Ovary (tissue), 9 donors: ENCODE data around the gene CACNA2D3. TPM values are rescaled to one million over a fixed set of nuclear protein-coding genes. Genes with fewer than 3 reads are reported as not detected.

Source experiments
- DNase-seq, 5 donors: peaks; one replicate each; pipeline ENCODE4 v3.0.0-alpha.2; 2019 to 2020
- H3K27ac ChIP-seq, 2 donors: fragments of 200-600 bp; one replicate each; pipeline versions ENCODE4 v1.5.1 to v1.8.0; 2019 to 2022
- H3K27me3 ChIP-seq: fragments of 200-600 bp; one replicate; pipeline ENCODE4 v1.8.0; 2022
- H3K36me3 ChIP-seq: fragments of 200-600 bp; sonication (generic); one replicate; pipeline ENCODE4 v1.5.1; 2019
- H3K4me1 ChIP-seq: one replicate; pipeline ENCODE4 v1.8.1; 2013; ENCODE audit warnings: mild to moderate bottlenecking, moderate library complexity; ENCODE audit not compliant: insufficient read depth
- H3K4me3 ChIP-seq: fragments of 200-600 bp; sonication (generic); one replicate; pipeline ENCODE4 v1.5.1; 2017
- H3K9me3 ChIP-seq, 2 donors: fragments of 200-600 bp in 1 of 2; sonication (generic) in 1 of 2; one replicate each; pipeline versions ENCODE4 v1.5.1 to v1.8.1; 2013 to 2019; ENCODE audit warnings: mild to moderate bottlenecking in 1 of 2, moderate library complexity in 1 of 2
- EP300 ChIP-seq: sonication (generic); formaldehyde crosslinking; IDR thresholded peaks from one replicate; pipeline ENCODE4 v1.6.1; 2017; ENCODE audit warnings: antibody characterized with exemption
- POLR2A ChIP-seq: fragments of 450-650 bp; IDR thresholded peaks from one replicate; pipeline ENCODE4 v1.6.1; 2017; ENCODE audit warnings: antibody characterized with exemption, mild to moderate bottlenecking, moderate library complexity
- WGBS, 3 donors: extraction: QIAGEN DNeasy Blood & Tissue Kit in 1 of 3; methylation state at CpG; one replicate each; pipeline versions ENCODE4 v1.1.5 to v1.1.7; 2013 to 2017; 5-methylcytosine and 5-hydroxymethylcytosine counted together
- intact Hi-C, 4 donors: fragments of 100-400 bp; cut with DNase I; formaldehyde crosslinking; loops; one replicate each; pipeline versions ENCODE4 v1.11.0 to v1.15.1; 2022 to 2023
- polyA plus RNA-seq, 2 donors: library from polyadenylated mRNA; stranded (reverse); fragments of 200-250 nt in 1 of 2; fragments of 350-450 nt in 1 of 2; fragmentation: Illumina TruSeq in 1 of 2; extraction: RNeasy Lipid Tissue Mini Kit (QIAGEN cat#74804) in 1 of 2; gene quantifications; one replicate each; pipeline ENCODE4 v1.2.3, GENCODE V29; 2013 to 2014
- total RNA-seq, 7 donors: library from RNA; depleted of rRNA in 2 of 7; stranded (reverse); fragments of >200 nt in 2 of 7; fragmentation: NEBNext Ultra II Directional in 3 of 7; extraction: Animal tissue kit (Norgen Biotek cat#: 25700) in 3 of 7; gene quantifications; one replicate each; pipeline versions ENCODE4 v1.1.0 to v1.2.4, GENCODE V29; 2016 to 2023
- TF ChIP-seq, protein P1 (sequence below), 3 donors: fragments of 450-650 bp in 2 of 3; fragments of 200-600 bp in 1 of 3; IDR thresholded peaks; one replicate each; pipeline versions ENCODE4 v1.5.1 to v1.8.0; 2016 to 2022; ENCODE audit warnings: antibody characterized with exemption in 3 of 3, mild to moderate bottlenecking in 1 of 3
- donor health status: DM: no; HTN: no; CAD: no; lungs with moderate emphysema.
- donor health status: DM: no; HTN: no; CAD: no.
- donor health status: Bipolar disorder and iron deficiency.
- donor health status: DM: yes; HTN: yes; CAD: no.
- donor health status: DM: no; HTN: no; CAD: no.
- donor health status: DM: yes; HTN: yes; CAD: no.

CACNA2D3 gene
- total and polyA plus RNA-seq, 9 donors: 2.0 to 10.1 (median 4.7) TPM

DNA sequence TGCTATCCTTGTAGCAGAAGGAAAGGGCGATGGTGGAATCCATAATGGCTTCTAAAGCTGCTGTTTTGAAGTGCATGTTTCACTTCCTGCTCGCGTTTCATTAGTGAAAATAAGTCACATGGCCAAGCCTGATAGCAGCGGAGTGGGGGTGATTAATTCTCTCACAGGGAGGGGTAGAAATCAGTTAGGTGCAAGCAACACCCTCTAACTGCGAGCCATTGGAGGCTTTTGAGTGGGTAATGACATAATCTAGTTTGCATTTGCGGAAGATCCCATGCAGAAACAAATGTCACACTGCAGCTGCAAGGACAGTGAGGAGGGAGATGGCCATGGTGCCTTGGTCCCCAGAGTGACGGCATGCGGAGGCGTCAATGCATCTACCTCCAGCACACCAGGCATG lies 41.1 kb downstream of the CACNA2D3 start:
- TF ChIP-seq POLR2A: no peak
- no peak for TF ChIP-seq EP300
- TF ChIP-seq, protein P1, sequence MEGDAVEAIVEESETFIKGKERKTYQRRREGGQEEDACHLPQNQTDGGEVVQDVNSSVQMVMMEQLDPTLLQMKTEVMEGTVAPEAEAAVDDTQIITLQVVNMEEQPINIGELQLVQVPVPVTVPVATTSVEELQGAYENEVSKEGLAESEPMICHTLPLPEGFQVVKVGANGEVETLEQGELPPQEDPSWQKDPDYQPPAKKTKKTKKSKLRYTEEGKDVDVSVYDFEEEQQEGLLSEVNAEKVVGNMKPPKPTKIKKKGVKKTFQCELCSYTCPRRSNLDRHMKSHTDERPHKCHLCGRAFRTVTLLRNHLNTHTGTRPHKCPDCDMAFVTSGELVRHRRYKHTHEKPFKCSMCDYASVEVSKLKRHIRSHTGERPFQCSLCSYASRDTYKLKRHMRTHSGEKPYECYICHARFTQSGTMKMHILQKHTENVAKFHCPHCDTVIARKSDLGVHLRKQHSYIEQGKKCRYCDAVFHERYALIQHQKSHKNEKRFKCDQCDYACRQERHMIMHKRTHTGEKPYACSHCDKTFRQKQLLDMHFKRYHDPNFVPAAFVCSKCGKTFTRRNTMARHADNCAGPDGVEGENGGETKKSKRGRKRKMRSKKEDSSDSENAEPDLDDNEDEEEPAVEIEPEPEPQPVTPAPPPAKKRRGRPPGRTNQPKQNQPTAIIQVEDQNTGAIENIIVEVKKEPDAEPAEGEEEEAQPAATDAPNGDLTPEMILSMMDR (IDR thresholded peaks at IDR 0.05): no peak
- 74 to 93% (median 83%) methylated on average over 9 of the region's 9 CpGs for WGBS, 3 donors
- Histone ChIP-seq H3K27ac (no peak overlapping the region), H3K4me3 (no peak overlapping the region), H3K4me1 (no peaks in the 10 kb centered on the region), H3K27me3 (no peaks in the 10 kb centered on the region), H3K36me3 (no peaks in the 10 kb centered on the region), H3K9me3 (no peaks in the 10 kb centered on the region)
- no peak for DNase-seq
- intact Hi-C loops: no loop called here

DNA sequence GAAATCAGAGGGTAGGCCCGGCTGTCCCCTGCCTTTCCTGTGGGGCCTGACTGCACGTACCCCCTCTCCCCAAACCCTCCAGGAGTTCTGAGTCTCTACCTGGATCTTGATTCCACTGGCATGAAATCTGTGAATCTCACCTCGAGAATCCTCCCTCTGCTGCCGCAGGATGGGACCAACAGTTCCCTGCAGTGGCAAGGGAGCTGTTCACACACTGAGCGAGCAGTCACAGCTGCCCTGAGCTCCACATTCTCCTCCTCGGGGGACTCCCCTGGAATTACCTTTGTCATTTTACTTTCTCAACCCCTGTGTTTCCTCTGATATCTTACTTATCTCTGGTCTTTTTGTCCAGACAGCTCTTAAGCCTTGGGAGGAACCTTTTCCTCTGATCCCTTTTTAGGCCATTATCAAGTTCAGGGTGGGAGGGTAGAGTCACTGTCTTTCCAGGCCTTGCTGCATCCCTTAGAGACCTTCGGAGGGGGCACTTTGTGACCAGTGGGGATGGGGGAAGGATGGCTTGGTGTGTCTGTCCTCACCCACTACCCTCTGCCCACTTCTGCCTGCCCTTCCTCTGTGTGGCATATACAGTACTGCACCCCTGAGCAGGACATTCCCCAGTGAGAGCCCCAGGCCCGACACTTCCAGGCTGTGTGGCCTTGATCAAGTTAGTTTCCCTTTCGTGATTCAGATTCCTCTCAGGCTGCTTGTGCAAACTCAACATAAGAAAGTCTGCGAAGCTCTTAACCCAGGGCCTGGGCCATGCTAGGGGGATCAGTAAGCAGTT lies 42.0 kb downstream of the CACNA2D3 start:
- 73 to 84% (median 77%) methylated on average over 10 of the region's 10 CpGs for whole genome bisulfite sequencing, 3 donors
- no peak overlapping the region for H3K27ac ChIP-seq
- DNase-seq: no peak
- intact Hi-C loops: no loop called here
- H3K9me3 ChIP-seq: no peaks in the 10 kb centered on the region
- H3K4me1 ChIP-seq: no peaks in the 10 kb centered on the region
- no peak overlapping the region for H3K4me3 ChIP-seq
- H3K36me3 ChIP-seq: no peaks in the 10 kb centered on the region
- TF ChIP-seq EP300 (no peak), POLR2A (no peak)
- TF ChIP-seq, protein P1 (IDR thresholded peaks at IDR 0.05): no peak
- no peaks in the 10 kb centered on the region for H3K27me3 ChIP-seq

- Histone ChIP-seq H3K4me3 (no peak overlapping the region), H3K4me1 (no peaks in the 10 kb centered on the region), H3K27ac (no peak overlapping the region), H3K36me3 (no peaks in the 10 kb centered on the region), H3K9me3 (no peaks in the 10 kb centered on the region), H3K27me3 (no peaks in the 10 kb centered on the region)
- WGBS, 3 donors: 29 to 58% (median 48%) methylated on average over 2 of the region's 2 CpGs
- no peak for DNase-seq
- intact Hi-C loops: loop anchor here in 1 of 4 donors (2.0 kb wide), 1 partner anchor 47 kb away; no protein-coding TSS in a partner anchor
- TF ChIP-seq EP300: no peak
- TF ChIP-seq, protein P1 (IDR thresholded peaks at IDR 0.05): no peak
- TF ChIP-seq POLR2A: no peak
Observed at GRCh38 chr3:54165865-54166264, 43.5 kb downstream of the CACNA2D3 start.

DNA sequence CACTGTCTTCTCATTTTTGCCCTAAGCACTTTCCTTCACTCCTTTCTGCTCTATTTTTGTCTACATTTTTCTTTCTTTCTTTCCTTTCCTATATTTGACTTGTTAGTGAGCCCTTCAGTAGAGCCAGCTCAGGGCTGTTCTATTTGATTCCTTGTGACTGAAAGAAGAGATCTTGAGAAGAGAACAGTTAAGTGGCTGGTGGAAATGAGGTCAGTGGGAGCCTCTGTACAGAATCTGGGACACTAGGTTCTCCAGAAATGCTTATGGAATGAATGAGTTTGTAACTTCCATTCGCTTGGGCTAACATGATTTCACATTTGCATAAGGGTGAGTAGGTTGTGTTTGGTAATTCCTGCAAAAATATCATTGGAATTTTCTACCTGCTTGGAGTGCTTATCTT lies 45.6 kb downstream of the CACNA2D3 start:
- TF ChIP-seq, protein P1 (IDR thresholded peaks at IDR 0.05): no peak
- TF ChIP-seq POLR2A (no peak), EP300 (no peak)
- Histone ChIP-seq H3K4me3 (no peak overlapping the region), H3K27me3 (no peaks in the 10 kb centered on the region), H3K4me1 (no peaks in the 10 kb centered on the region), H3K27ac (no peak overlapping the region), H3K36me3 (no peaks in the 10 kb centered on the region), H3K9me3 (no peaks in the 10 kb centered on the region)
- WGBS, 3 donors: 89 to 91% (median 90%) methylated on average over 1 of the region's 1 CpG
- intact Hi-C loops: loop anchor here in 1 of 4 donors (2.0 kb wide), 1 partner anchor 45 kb away; no protein-coding TSS in a partner anchor
- DNase-seq: no peak
